GM18861 (cell line): Measurements from ENCODE around the gene REL.

Experiments used
- ATAC-seq: cut with Tn5 transposase; IDR thresholded peaks from one replicate; pipeline ENCODE4 v1.9.1; 2021; ENCODE audit not compliant: unreplicated experiment

REL gene

GRCh38 chr2:60962528-60962927 is 81.2 kb downstream of the REL start:
- no peak for ATAC-seq

DNA sequence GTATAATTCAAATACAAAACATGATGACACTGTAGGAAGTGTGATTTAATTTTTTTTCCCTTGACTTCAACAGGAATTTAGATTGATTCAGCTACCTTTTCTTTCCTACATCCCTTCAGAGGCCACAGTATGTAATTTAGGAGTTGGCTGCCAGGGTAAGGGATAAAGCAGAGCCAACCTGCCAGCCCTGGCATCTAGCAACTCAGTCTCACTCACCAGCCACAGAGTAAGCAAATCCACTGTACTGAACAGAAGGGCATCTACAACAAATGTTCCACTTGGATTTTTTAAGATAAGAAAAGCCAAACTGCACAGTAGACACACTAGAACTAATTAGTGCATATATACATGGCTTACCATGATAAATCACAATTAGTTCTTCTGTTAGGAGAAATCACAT is 81.8 kb downstream of the REL start:
- no peak for ATAC-seq

- no peak for ATAC-seq
These were observed 83.5 kb downstream of the REL start for GRCh38 chr2:60964651-60965498.

DNA sequence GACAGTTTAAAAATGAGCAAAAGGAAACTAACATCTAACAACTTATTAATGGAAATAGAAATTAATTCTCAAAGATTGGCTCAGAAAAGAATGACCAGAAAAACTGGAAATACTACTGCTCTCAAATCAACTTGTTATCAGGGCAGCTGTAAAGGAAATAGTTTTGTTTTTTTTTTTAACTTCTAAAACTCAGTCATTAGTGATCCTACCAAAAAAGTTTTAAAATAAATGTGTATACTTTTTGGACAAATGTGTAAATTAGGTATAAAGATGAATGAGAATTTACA is 84.1 kb downstream of the REL start:
- ATAC-seq, result no peak

- ATAC-seq, result peak; percentile 58
These were observed 85.4 kb downstream of the REL start for GRCh38 chr2:60966507-60967405.

- ATAC-seq, result peak; percentile 7
These were observed 91.7 kb downstream of the REL start for GRCh38 chr2:60972889-60973656.

GRCh38 chr2:60973705-60974104 is 92.3 kb downstream of the REL start:
- no peak for ATAC-seq

DNA sequence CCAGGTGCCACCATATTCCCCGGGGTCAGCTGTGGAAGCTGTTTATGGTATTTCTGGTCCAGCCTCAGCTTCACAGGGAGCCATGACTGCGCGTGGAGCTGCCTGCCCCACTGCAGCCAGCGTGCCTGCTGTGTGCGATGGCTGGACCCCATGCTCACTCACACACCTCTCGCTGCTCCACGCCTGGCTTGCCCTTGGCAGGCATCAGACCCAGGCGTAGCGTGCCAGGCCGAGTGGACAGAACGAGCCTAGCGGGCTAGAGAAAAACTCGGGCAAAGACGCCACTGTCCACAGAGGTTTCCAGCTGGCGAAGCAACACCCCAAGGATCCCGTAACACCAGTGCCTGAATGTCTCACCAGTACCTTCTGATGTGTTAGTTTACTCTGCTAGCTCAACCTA is 93.3 kb downstream of the REL start:
- ATAC-seq, result no peak
